Adipocyte (in vitro differentiated cells): ENCODE data around the gene PRTN3.
"Not testable (repeated sequence)": the region's sequence is repeated elsewhere in the genome, so short reads cannot be mapped to it uniquely, and the experiment has no call there.

Experiments
- DNase-seq: peaks from one replicate; pipeline ENCODE4 v3.0.0-alpha.2; 2015; ENCODE audit warnings: low read depth
- H3K27me3 ChIP-seq: replicated peaks from 2 replicates; pipeline ENCODE4 v1.7.0; 2013; ENCODE audit warnings: mild to moderate bottlenecking, low read length, moderate library complexity; ENCODE audit not compliant: control insufficient read depth, insufficient read depth
- H3K36me3 ChIP-seq: 2 replicates; pipeline ENCODE4 v1.7.0; 2013; ENCODE audit warnings: low read length, mild to moderate bottlenecking, moderate library complexity; ENCODE audit not compliant: control insufficient read depth, insufficient read depth, severe bottlenecking
- H3K4me1 ChIP-seq: 2 replicates; pipeline ENCODE4 v1.7.0; 2013; ENCODE audit warnings: mild to moderate bottlenecking, low read length, moderate library complexity; ENCODE audit not compliant: control insufficient read depth, insufficient read depth
- H3K4me3 ChIP-seq: 2 replicates; pipeline ENCODE4 v1.7.0; 2013; ENCODE audit warnings: mild to moderate bottlenecking, low read length, moderate library complexity
- H3K9ac ChIP-seq: 2 replicates; pipeline ENCODE4 v1.7.0; 2013; ENCODE audit warnings: mild to moderate bottlenecking, low read length, moderate library complexity
- H3K9me3 ChIP-seq: 2 replicates; pipeline ENCODE4 v1.7.0; 2013; ENCODE audit warnings: mild to moderate bottlenecking, low read length, moderate library complexity; ENCODE audit not compliant: control insufficient read depth

PRTN3 gene

DNA sequence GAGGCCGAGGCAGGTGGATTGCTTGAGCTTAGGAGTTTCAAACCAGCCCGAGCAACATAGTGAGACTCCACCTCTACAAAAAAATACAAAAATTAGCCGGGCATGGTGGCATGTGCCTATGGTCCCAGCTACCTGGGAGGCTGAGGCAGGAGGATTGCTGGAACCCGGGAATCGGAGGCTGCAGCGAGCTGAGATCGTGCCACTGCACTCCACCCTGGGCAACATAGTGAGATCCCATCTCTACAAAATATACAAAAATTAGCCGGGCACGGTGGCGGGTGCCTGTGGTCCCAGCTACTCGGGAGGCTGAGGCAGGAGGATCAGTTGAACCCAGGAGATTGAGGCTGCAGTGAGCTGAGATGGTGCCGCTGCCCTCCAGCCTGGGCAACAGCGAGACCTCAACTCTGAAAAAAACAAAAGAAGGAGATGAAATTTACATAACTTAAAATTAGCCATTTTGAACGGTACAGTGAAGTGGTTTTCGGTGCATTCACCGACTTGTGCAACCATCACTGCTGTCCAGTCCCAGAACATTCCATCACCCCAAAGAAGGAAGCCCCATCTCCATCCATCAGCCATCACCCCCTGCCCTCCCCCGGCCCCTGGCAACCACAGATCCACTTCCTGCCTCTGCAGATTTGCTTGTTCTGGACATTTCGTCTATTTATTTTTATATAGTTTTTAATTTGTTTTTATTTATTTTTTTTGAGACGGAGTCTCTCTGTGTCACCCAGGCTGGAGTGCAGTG is 14.7 kb upstream of the PRTN3 start:
- Histone ChIP-seq H3K27me3 (peaks cover 13% of the 10 kb centered on the region), H3K4me1 (peaks cover 6% of the 10 kb centered on the region)
- DNase-seq: no peak

DNA sequence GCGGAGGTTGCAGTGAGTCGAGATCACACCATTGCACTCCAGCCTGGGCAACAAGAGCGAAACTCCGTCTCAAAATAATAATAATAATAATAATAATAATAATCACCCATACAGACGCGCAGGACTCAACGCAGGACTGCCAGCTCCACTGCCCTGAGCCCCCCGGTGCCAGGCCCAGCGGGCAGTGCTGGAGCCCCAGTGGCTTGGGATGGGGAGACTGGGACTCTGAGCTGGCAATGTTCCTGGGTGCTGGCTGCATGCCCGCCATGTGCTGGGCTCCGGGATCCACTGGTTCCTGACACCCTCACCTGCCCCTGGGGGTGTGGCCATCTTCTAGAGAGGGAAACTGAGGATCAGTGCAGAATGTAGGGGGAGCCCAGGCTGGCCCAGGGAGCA is 13.5 kb upstream of the PRTN3 start:
- peaks cover 6% of the 10 kb centered on the region for H3K4me1 ChIP-seq
- no peak for DNase-seq
- no peak overlapping the region for H3K9ac ChIP-seq
- H3K4me3 ChIP-seq: no peak overlapping the region
- no peaks in the 10 kb centered on the region for H3K36me3 ChIP-seq
- no peaks in the 10 kb centered on the region for H3K9me3 ChIP-seq
- peaks cover 13% of the 10 kb centered on the region for H3K27me3 ChIP-seq

More for the DNA sequence above, 14.7 kb upstream of the PRTN3 start:
- Histone ChIP-seq H3K4me3 (no peak overlapping the region), H3K9ac (no peak overlapping the region), H3K9me3 (no peaks in the 10 kb centered on the region), H3K36me3 (no peaks in the 10 kb centered on the region)

DNA sequence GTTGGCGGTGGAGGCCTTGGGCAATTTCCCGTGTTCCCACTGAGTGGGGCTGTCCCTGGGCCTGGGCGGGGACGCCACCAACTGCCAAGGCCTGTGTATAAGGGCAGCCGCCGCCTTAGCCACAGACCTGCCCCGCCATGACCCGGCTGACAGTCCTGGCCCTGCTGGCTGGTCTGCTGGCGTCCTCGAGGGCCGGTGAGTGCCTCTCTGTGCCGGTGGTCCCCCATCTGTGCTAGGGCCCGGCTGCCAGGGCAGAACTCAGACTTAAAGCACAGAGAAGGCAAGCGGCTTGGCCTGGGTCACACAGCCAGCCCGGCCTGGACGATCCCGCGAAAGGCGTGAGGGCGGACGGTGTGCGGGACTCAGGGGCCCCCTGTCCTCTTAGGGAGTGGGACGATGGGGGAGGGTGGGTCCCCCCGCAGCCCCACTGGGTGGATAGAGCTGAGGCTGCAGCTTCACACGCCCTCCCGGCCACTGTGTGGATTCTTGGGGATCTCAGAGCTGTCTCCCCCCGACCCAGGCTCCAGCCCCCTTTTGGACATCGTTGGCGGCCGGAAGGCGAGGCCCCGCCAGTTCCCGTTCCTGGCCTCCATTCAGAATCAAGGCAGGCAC is 13.0 kb upstream of the PRTN3 start, which contains the start of gene AZU1:
AZU1 (plus strand) TSS at position 128 of the 612 bp plus-strand sequence; CDS start at position 138, 10 bp downstream.
- peaks cover 6% of the 10 kb centered on the region for H3K4me1 ChIP-seq
- peaks cover 13% of the 10 kb centered on the region for H3K27me3 ChIP-seq
- no peaks in the 10 kb centered on the region for H3K9me3 ChIP-seq
- DNase-seq: no peak
- H3K4me3 ChIP-seq: no peak within 1 kb of the TSS
- no peak within 1 kb of the TSS for H3K9ac ChIP-seq
- no peaks in the 10 kb centered on the region for H3K36me3 ChIP-seq

DNA sequence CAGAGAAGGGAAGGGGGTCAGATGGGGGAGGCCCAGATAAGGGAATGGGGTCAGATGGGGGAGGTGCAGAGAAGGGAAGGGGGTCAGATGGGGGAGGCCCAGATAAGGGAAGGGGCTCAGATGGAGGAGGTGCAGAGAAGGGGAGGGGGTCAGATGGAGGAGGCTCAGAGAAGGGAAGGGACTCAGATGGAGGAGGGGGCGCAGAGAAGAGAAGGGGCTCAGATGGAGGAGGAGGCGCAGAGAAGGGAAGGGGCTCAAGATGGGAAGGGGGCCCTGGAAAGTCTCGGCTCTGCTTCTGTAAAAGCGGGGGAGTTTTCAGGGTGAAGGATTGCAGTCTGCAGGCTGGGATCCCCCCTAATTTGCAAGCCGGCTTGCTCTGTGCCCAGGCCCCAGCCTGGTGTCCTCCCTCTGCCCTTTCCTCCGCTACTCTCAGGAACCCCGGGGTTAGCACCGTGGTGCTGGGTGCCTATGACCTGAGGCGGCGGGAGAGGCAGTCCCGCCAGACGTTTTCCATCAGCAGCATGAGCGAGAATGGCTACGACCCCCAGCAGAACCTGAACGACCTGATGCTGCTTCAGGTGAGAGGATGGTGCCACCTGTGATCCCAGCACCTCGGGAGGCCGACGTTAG is 11.6 kb upstream of the PRTN3 start:
- H3K9ac ChIP-seq: no peak overlapping the region
- no peaks in the 10 kb centered on the region for H3K4me1 ChIP-seq
- H3K4me3 ChIP-seq: no peak overlapping the region
- H3K36me3 ChIP-seq: no peaks in the 10 kb centered on the region
- no peak for DNase-seq
- no peaks in the 10 kb centered on the region for H3K9me3 ChIP-seq
- peaks cover 13% of the 10 kb centered on the region for H3K27me3 ChIP-seq

DNA sequence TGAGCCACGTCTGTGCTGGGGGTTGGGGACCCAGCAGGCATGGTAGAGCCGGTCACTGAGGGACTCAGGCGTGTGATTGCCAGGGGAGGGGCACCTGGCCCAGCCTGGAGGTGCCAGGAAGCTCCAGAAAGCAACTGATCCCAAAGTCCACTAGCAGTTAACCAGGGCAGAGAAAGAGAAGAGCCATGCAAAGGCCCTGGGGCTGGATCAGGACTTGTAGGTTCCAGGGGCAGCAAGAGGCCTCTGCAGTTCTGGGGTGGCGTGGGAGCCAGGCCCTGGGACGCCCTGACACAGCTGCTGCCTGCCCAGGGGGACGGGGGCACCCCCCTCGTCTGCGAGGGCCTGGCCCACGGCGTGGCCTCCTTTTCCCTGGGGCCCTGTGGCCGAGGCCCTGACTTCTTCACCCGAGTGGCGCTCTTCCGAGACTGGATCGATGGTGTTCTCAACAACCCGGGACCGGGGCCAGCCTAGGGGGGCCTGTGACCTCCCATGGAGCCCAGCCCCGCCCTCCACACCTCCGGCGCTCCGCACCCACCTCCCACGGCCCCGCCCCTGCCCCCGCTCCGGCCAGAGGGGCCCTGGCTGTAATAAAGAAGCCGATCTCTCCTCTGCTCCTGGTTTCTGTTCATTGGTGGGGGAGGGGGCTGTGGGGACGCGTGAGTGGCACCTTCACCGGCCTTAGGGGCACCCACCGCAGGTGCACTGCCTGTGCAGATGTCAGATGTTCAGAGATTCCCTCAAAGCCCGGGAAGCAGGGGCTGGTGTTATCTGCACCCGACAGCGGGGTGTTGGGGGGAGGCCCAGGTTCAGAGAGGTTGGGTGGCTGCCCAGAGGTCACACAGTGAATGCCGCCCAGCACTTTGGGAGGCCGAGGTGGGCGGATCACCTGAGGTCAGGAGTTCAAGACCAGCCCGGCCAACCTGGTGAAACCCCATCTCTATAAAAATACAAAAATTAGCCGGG is 9.1 kb upstream of the PRTN3 start:
- no peaks in the 10 kb centered on the region for H3K9me3 ChIP-seq
- no peaks in the 10 kb centered on the region for H3K36me3 ChIP-seq
- no peak overlapping the region for H3K4me3 ChIP-seq
- H3K4me1 ChIP-seq: no peaks in the 10 kb centered on the region
- no peak for DNase-seq
- H3K9ac ChIP-seq: no peak overlapping the region
- H3K27me3 ChIP-seq: peaks cover 18% of the 10 kb centered on the region

DNA sequence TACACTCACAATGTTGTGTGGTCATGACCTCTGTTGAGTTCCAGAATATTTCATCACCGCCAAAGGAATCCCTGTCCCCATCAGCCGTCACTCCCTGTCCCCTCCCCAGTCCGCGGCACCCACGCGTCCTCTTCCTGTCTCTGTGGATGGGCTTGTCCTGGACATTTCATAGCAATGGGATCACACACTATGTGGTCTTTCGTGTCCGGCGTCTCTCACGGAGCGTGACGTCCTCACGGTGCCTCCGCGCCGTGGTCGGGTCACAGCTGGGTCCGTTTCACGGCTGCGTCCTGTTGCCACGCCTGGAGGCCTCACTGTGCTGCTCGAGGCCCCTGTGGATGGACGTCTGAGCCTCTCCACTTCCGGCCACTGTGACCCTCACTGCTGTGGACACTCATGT is 6.6 kb upstream of the PRTN3 start:
- Histone ChIP-seq H3K27me3 (peaks cover 14% of the 10 kb centered on the region), H3K4me1 (peaks cover 2% of the 10 kb centered on the region), H3K36me3 (no peaks in the 10 kb centered on the region), H3K9me3 (no peaks in the 10 kb centered on the region), H3K9ac (no peak overlapping the region), H3K4me3 (no peak overlapping the region)
- no peak for DNase-seq

DNA sequence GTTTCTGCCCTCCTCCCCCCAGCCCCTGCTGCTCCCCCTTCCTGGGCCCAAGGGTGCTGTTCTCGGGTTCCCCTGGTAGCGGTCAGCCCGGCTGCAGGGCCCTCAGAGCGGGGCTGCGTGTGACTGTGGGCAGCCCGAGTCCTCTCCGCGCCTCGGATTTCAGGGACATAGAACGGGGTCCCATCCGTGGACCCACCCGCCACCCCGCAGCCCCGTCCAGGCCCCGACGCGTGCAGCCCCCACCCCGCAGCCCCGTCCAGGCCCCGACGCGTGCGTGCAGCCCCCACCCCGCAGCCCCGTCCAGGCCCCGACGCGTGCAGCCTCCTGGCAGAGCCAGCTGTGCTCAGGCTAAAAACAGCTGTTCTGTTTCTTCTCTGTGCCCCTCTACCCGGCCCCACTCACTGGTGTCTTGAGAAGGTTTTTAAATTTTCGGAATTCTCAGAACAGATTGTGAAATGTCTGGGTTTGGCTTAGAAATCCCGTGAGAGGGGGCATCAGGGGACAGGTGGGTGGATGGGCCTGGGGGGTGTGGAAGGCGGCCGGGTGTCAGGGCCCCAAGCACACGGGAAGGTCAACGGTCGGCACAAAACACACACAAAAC is 5.5 kb upstream of the PRTN3 start:
- Histone ChIP-seq H3K9ac (no peak overlapping the region), H3K4me1 (peaks cover 2% of the 10 kb centered on the region), H3K9me3 (no peaks in the 10 kb centered on the region), H3K27me3 (peaks cover 12% of the 10 kb centered on the region), H3K36me3 (no peaks in the 10 kb centered on the region), H3K4me3 (no peak overlapping the region)
- peak; percentile 68 for DNase-seq

DNA sequence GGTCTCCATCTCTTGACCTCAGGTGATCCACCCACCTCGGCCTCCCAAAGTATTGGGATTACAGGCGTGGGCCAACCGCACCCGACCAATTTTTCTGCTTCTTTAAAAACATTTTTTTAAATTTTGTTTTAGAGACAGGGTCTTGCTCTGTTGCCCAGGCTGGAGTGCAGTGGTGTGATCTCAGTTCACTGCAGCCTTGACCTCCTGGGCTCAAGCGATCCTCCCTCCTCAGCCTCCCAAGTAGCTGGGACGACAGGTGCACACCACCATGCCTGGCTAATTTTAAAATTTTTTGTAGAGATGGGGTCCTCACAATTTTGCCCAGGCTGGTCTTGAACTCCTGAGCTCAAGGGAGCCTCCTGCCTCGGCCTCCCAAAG is 2.0 kb downstream of the PRTN3 start:
- not testable (repeated sequence) for H3K4me3 ChIP-seq, H3K4me1 ChIP-seq, DNase-seq, H3K27me3 ChIP-seq, H3K9ac ChIP-seq, H3K9me3 ChIP-seq, H3K36me3 ChIP-seq

DNA sequence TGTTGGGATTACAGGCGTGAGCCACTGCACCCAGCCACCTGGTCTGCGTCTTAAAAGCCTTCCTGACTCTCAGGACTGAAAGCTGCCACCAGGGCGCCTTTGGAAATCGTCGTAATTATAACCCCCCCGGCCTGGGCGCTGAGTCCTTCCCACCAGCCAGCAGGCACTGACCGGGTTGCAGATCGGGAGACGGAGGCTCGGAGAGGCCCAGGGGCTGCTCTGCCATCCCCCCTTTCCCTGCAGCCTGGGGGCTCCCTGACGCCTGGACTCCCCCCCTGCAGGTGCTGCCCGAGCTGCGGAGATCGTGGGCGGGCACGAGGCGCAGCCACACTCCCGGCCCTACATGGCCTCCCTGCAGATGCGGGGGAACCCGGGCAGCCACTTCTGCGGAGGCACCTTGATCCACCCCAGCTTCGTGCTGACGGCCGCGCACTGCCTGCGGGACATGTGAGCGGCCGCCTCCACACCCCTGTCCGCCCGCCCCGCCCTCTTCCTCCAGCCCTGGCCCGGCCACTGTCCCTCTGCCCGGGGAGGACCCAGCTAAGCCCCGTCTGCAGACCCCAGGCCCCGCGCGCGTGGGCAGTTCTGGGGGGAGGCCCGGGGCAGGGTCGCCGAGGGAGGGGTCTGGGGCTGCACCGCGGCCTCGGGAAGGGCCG is 2.5 kb downstream of the PRTN3 start:
- Histone ChIP-seq H3K4me3 (no peak overlapping the region), H3K4me1 (peaks cover 2% of the 10 kb centered on the region), H3K9ac (no peak overlapping the region), H3K27me3 (peaks cover 7% of the 10 kb centered on the region), H3K9me3 (no peaks in the 10 kb centered on the region), H3K36me3 (no peaks in the 10 kb centered on the region)
- DNase-seq: peak; percentile 39

DNA sequence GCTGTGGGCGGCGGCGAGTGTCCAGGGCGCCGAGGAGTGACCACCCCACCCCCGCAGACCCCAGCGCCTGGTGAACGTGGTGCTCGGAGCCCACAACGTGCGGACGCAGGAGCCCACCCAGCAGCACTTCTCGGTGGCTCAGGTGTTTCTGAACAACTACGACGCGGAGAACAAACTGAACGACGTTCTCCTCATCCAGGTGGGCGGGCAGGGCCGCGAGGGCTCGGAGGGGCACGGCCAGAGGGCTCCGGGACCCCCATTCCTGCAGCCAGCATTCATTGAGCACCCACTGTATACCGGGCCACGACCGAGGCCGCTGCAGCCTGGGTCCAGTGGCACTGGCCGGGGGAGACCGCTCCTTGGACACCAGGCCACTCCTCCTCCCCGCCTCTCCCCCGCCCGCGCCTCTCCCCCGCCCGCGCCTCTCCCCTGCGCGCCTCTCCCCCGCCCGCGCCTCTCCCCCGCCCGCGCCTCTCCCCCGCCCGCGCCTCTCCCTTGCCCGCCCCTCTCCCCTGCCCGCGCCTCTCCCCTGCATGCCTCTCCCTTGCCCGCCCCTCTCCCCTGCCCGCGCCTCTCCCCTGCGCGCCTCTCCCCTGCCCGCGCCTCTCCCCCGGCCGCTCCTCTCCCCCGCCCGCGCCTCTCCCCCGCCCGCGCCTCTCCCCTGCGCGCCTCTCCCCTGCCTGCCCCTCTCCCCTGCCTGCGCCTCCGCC is 3.2 kb downstream of the PRTN3 start:
- no peak for DNase-seq
- peaks cover 3% of the 10 kb centered on the region for H3K4me1 ChIP-seq
- H3K27me3 ChIP-seq: peaks cover 4% of the 10 kb centered on the region
- H3K4me3 ChIP-seq: no peak overlapping the region
- H3K9ac ChIP-seq: no peak overlapping the region
- no peaks in the 10 kb centered on the region for H3K36me3 ChIP-seq
- no peaks in the 10 kb centered on the region for H3K9me3 ChIP-seq
